CD4-positive, alpha-beta T cell (primary cell): Measurements from ENCODE around the gene TNFRSF13B. TPM values are rescaled to one million over a fixed set of nuclear protein-coding genes. Genes with fewer than 3 reads are reported as not detected.
"Not testable (repeated sequence)": the region's sequence is repeated elsewhere in the genome, so short reads cannot be mapped to it uniquely, and the experiment has no call there.

Experiments
- ATAC-seq: fragments of 200-7000 bp; cut with Tn5 transposase; one replicate; pipeline ENCODE4 v1.10.0; 2022; ENCODE audit warnings: mild to moderate bottlenecking; ENCODE audit not compliant: poor library complexity
- CTCF ChIA-PET: fragments of 350-600 bp; sonication (Branson Sonifier 250); formaldehyde crosslinking; loops from one replicate; lab custom pipeline; 2021; ENCODE audit warnings: antibody characterized with exemption, inconsistent platforms; lab: Charles Lee
- POLR2A ChIA-PET: fragments of 350-600 bp; sonication (Branson Sonifier 250); formaldehyde crosslinking; loops from one replicate; lab custom pipeline; 2021; ENCODE audit warnings: antibody characterized with exemption, inconsistent platforms; lab: Charles Lee
- DNase-seq, 14 experiments: peaks; one replicate each; pipeline ENCODE4 v3.0.0-alpha.2; 2013 to 2020; ENCODE audit warnings: mixed read lengths in 2 of 14
- H3K27ac ChIP-seq, 2 donors: one replicate each; pipeline versions ENCODE4 v1.5.1 to v1.7.0; 2013; ENCODE audit warnings: low read length in 2 of 2, low read depth in 1 of 2, mild to moderate bottlenecking in 1 of 2
- H3K27me3 ChIP-seq, 2 experiments: 1 replicate in 1 of 2; 2 replicates in 1 of 2; pipeline versions ENCODE4 v1.6.1 to v1.7.0; 2013; ENCODE audit warnings: low read length in 2 of 2, control low read depth in 1 of 2, mild to moderate bottlenecking in 1 of 2, moderate library complexity in 1 of 2; ENCODE audit not compliant: insufficient read depth in 2 of 2, control insufficient read depth in 1 of 2
- H3K36me3 ChIP-seq: one replicate; pipeline ENCODE4 v1.6.1; 2013; ENCODE audit warnings: low read length, control low read depth; ENCODE audit not compliant: insufficient read depth
- H3K4me1 ChIP-seq: one replicate; pipeline ENCODE4 v1.6.1; 2013; ENCODE audit warnings: low read length, control low read depth; ENCODE audit not compliant: insufficient read depth
- H3K4me3 ChIP-seq: one replicate; pipeline ENCODE4 v1.5.1; 2013; ENCODE audit warnings: mild to moderate bottlenecking, low read length, moderate library complexity
- H3K9me3 ChIP-seq, 2 experiments: 1 replicate in 1 of 2; 2 replicates in 1 of 2; pipeline versions ENCODE4 v1.6.1 to v1.7.0; 2013; ENCODE audit warnings: low read length in 2 of 2, mild to moderate bottlenecking in 2 of 2, control low read depth in 1 of 2, moderate library complexity in 1 of 2; ENCODE audit not compliant: control insufficient read depth in 1 of 2, insufficient read depth in 1 of 2
- H3K27ac Mint-ChIP-seq: one replicate; pipeline ENCODE4 v1.8.0; 2020; ENCODE audit warnings: mixed read lengths
- H3K27me3 Mint-ChIP-seq: one replicate; pipeline ENCODE4 v1.8.0; 2021; ENCODE audit warnings: mixed read lengths
- H3K36me3 Mint-ChIP-seq: one replicate; pipeline ENCODE4 v1.8.0; 2021; ENCODE audit warnings: low read depth, mixed read lengths
- H3K4me1 Mint-ChIP-seq: one replicate; pipeline ENCODE4 v1.8.0; 2021; ENCODE audit warnings: low read depth, mixed read lengths
- H3K4me3 Mint-ChIP-seq: one replicate; pipeline ENCODE4 v1.8.0; 2020; ENCODE audit warnings: mild to moderate bottlenecking, mixed read lengths
- H3K9me3 Mint-ChIP-seq: one replicate; pipeline ENCODE4 v1.8.0; 2020; ENCODE audit warnings: mixed read lengths
- intact Hi-C, 2 experiments: fragments of 100-400 bp; cut with DNase I in 1 of 2; cut with micrococcal nuclease in 1 of 2; formaldehyde crosslinking; loops; one replicate each; pipeline versions ENCODE4 v1.15.1 to v1.9.0; 2023 to 2025; cut with DNase I, micrococcal nuclease
- total RNA-seq, 174 experiments: library from RNA in 2 of 174; stranded (reverse) in 2 of 174; gene quantifications; one replicate each; pipeline ENCODE4 v1.2.3 and lab custom pipeline; 2021 to 2026
- TF ChIP-seq, protein P1 (sequence below): fragments of 200-600 bp; IDR thresholded peaks from one replicate; pipeline ENCODE4 v1.8.0; 2022; ENCODE audit warnings: antibody characterized with exemption, mild to moderate bottlenecking

The TNFRSF13B gene
- total RNA-seq, 2 experiments from 2014 or later = not detected

DNA sequence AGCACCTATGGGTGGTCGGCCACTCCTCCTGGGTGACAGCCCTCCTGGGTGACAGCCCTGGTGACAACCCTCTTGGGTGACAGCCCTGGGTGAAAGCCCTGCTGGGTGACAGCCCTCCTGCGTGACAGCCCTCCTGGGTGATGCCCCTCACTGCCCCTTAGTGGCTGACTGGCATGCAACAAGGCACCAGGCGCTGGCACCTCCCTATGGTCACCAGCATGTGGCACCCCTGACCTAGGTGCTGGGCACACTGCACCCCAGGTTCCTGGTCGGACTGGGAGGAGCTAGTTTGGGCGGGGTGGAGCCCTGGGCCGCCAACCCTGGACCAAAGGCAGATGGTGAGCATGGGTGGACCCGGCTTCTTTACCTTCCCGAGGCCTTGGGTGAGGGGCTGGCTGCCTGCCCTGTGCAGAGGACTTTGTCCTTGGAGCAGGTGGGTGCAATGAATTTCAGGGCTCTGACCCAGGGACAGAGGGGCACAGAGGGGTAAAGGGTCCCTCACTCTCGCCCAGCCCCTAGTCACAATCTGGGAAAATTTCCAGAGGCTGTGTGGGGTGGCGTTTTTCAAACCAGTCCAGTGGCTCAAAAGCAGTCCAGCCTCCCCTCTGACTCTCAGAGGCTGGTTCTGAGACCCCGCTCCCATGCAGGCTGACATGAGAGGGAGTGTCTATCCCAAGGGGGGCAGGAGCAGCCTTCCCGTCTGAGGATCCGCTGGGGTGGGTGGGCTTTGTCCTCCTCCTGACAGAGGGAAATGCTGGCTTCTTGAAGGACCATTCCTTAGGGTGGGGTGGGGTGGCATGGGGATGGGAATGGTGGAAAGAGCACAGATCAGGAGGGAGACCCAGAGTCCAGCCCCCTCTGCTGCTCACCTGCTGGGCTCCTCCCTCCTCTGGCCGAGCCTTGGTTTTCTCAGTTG is 25.9 kb upstream of the TNFRSF13B start:
- ChIA-PET CTCF (no interaction called here), POLR2A (no interaction called here)
- DNase-seq (peak in 5 of 14 experiments; percentile 62 to 89 (median 73)), ATAC-seq (no peak)
- Mint-ChIP-seq H3K9me3 (no peaks in the 10 kb centered on the region), H3K4me1 (peaks cover 5% of the 10 kb centered on the region), H3K27me3 (no peaks in the 10 kb centered on the region), H3K36me3 (no peaks in the 10 kb centered on the region), H3K27ac (no peak overlapping the region), H3K4me3 (no peak overlapping the region)
- Histone ChIP-seq H3K9me3 (no peaks in the 10 kb centered on the region), H3K27ac (no peak overlapping the region), H3K4me3 (no peak overlapping the region), H3K4me1 (peaks cover 16% of the 10 kb centered on the region), H3K27me3 (no peaks in the 10 kb centered on the region), H3K36me3 (no peaks in the 10 kb centered on the region)
- TF ChIP-seq, protein P1, sequence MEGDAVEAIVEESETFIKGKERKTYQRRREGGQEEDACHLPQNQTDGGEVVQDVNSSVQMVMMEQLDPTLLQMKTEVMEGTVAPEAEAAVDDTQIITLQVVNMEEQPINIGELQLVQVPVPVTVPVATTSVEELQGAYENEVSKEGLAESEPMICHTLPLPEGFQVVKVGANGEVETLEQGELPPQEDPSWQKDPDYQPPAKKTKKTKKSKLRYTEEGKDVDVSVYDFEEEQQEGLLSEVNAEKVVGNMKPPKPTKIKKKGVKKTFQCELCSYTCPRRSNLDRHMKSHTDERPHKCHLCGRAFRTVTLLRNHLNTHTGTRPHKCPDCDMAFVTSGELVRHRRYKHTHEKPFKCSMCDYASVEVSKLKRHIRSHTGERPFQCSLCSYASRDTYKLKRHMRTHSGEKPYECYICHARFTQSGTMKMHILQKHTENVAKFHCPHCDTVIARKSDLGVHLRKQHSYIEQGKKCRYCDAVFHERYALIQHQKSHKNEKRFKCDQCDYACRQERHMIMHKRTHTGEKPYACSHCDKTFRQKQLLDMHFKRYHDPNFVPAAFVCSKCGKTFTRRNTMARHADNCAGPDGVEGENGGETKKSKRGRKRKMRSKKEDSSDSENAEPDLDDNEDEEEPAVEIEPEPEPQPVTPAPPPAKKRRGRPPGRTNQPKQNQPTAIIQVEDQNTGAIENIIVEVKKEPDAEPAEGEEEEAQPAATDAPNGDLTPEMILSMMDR = no peak
- intact Hi-C loops = no loop called here

- POLR2A ChIA-PET, H3K27ac ChIP-seq, DNase-seq, H3K27me3 ChIP-seq, H3K9me3 Mint-ChIP-seq, H3K9me3 ChIP-seq, H3K27me3 Mint-ChIP-seq, H3K4me3 Mint-ChIP-seq, H3K36me3 Mint-ChIP-seq, H3K4me3 ChIP-seq, ATAC-seq, H3K4me1 Mint-ChIP-seq, CTCF ChIA-PET, intact Hi-C loops, H3K27ac Mint-ChIP-seq, H3K36me3 ChIP-seq: not testable (repeated sequence)
- H3K4me1 ChIP-seq = peaks cover 12% of the 10 kb centered on the region
Observed at GRCh38 chr17:16996726-16997125, 24.8 kb upstream of the TNFRSF13B start.

GRCh38 chr17:16995930-16996329 is 24.0 kb upstream of the TNFRSF13B start:
- H3K4me3 ChIP-seq = no peak overlapping the region
- intact Hi-C loops = no loop called here
- TF ChIP-seq, protein P1 = no peak
- H3K4me3 Mint-ChIP-seq = no peak overlapping the region
- CTCF ChIA-PET = no interaction called here
- no peaks in the 10 kb centered on the region for H3K27me3 Mint-ChIP-seq
- no peaks in the 10 kb centered on the region for H3K36me3 ChIP-seq
- H3K27ac Mint-ChIP-seq = no peak overlapping the region
- peaks cover 12% of the 10 kb centered on the region for H3K4me1 Mint-ChIP-seq
- no peak for ATAC-seq
- H3K9me3 Mint-ChIP-seq = no peaks in the 10 kb centered on the region
- no peaks in the 10 kb centered on the region for H3K9me3 ChIP-seq
- no peak overlapping the region for H3K27ac ChIP-seq
- no peaks in the 10 kb centered on the region for H3K27me3 ChIP-seq
- H3K4me1 ChIP-seq = peaks cover 16% of the 10 kb centered on the region
- no peaks in the 10 kb centered on the region for H3K36me3 Mint-ChIP-seq
- no peak for DNase-seq
- POLR2A ChIA-PET = no interaction called here
